ENCODE results near the gene GRIA4.

Gene GRIA4

GRCh38 chr11:105667441-105667840 is 57.6 kb downstream of the GRIA4 start:
- no peak for ATAC-seq (replicated peaks)
- no peak overlapping the region for H3K27ac Mint-ChIP-seq
- no peak overlapping the region for H3K4me3 Mint-ChIP-seq
- DNase-seq = no peak
- no peaks in the 10 kb centered on the region for H3K4me1 Mint-ChIP-seq
- H3K27me3 Mint-ChIP-seq = no peaks in the 10 kb centered on the region
- no peaks in the 10 kb centered on the region for H3K36me3 Mint-ChIP-seq
- H3K9me3 Mint-ChIP-seq = peaks cover 0 to 5% of the 10 kb centered on the region in 2 donors

DNA sequence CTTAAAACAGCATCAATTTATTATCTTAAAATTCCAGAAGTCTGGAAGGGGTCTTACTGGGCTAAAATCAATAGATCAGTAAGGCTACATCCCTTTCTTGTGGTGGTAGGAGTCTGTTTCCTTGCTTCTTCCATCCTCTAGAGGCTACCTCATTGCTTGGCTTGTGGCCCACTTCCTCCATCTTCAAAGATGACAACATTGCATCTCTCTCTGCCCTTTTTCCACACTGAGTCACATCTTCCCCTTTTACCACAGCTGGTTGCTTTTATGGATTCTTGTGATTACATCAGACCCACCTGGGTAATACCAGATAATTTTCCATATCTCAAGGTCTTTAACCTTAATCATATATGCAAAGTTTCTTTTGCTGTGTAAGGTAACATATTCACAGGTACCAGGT is 60.9 kb downstream of the GRIA4 start:
- Mint-ChIP-seq H3K27me3 (no peaks in the 10 kb centered on the region), H3K9me3 (peaks cover 0 to 5% of the 10 kb centered on the region in 2 donors), H3K4me1 (no peaks in the 10 kb centered on the region), H3K27ac (no peak overlapping the region), H3K36me3 (no peaks in the 10 kb centered on the region), H3K4me3 (no peak overlapping the region)
- no peak for ATAC-seq (replicated peaks)
- no peak for DNase-seq

GRCh38 chr11:105673089-105673488 is 63.2 kb downstream of the GRIA4 start:
- no peaks in the 10 kb centered on the region for H3K27me3 Mint-ChIP-seq
- no peak overlapping the region for H3K27ac Mint-ChIP-seq

GRCh38 chr11:105689631-105690030 is 79.8 kb downstream of the GRIA4 start:
- H3K27ac Mint-ChIP-seq = no peak overlapping the region
- H3K9me3 Mint-ChIP-seq = peaks cover 0 to 4% of the 10 kb centered on the region in 2 donors
- H3K4me3 Mint-ChIP-seq = no peak overlapping the region
- no peaks in the 10 kb centered on the region for H3K36me3 Mint-ChIP-seq
- H3K27me3 Mint-ChIP-seq = no peaks in the 10 kb centered on the region
- no peaks in the 10 kb centered on the region for H3K4me1 Mint-ChIP-seq
- DNase-seq = no peak
- ATAC-seq (replicated peaks) = no peak

More at GRCh38 chr11:105673089-105673488, 63.2 kb downstream of the GRIA4 start:
- Mint-ChIP-seq H3K9me3 (peaks cover 0 to 3% of the 10 kb centered on the region in 2 donors), H3K36me3 (no peaks in the 10 kb centered on the region), H3K4me1 (no peaks in the 10 kb centered on the region), H3K4me3 (no peak overlapping the region)
- no peak for ATAC-seq (replicated peaks)
- DNase-seq = no peak

DNA sequence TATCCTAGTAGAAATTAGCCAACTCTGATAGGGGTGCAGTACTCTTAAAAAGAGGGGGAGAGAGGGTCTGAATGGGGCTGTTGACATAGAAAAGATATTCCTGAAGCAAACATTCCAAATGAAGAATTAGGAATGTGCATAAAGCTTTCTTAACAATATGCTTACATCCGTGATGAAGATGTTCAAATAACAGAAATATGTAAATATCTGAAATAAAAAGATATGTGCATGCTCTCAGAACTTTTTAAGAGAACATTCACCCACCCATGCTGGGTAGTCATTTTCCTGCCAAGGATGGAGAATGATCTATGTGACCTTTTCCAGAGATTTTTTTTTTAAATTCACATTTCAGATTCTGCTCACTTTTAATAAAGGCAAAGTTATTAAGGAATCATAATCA is 80.6 kb downstream of the GRIA4 start:
- Mint-ChIP-seq H3K9me3 (peaks cover 0 to 4% of the 10 kb centered on the region in 2 donors), H3K4me3 (no peak overlapping the region), H3K4me1 (no peaks in the 10 kb centered on the region), H3K27ac (no peak overlapping the region), H3K27me3 (no peaks in the 10 kb centered on the region), H3K36me3 (no peaks in the 10 kb centered on the region)
- ATAC-seq (replicated peaks) = no peak
- no peak for DNase-seq

DNA sequence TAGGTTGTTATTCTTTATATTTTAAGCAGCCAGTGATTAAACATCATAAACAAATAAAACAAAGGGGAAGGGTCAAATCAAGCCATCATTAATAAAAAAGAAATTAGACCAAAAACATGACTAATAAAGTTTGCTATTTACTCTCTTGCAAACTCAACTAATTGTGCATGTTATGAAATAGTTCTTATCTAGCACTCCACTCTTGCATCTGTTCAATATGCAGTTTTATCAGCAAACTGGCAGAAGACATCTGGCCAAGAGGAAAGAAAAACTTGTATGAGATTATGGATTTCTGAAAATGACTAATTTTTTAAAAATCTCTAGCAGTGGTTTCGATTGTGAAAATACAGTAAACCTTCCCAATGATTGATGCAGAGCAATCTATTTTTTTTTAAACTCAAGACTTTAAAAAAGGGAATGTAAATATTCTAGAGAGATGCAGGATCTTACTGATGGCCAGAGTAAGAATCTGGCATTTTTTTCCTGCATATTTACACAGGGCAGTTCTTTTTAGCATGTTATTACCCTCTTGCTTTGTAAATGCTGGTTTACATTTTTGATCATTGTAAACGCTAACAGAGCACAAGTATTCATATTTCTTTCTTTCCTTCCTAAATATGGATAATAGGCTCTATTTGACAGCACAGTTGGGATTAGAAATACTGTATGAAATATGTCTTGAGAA is 83.3 kb downstream of the GRIA4 start:
- no peak for ATAC-seq (replicated peaks)
- no peak for DNase-seq

GRCh38 chr11:105696000-105696399 is 86.1 kb downstream of the GRIA4 start:
- no peak for DNase-seq
- no peaks in the 10 kb centered on the region for H3K27me3 Mint-ChIP-seq
- H3K27ac Mint-ChIP-seq = no peak overlapping the region
- H3K9me3 Mint-ChIP-seq = no peaks in the 10 kb centered on the region
- no peaks in the 10 kb centered on the region for H3K36me3 Mint-ChIP-seq
- H3K4me1 Mint-ChIP-seq = peaks cover 4 to 5% of the 10 kb centered on the region in 2 donors
- peak; percentile 65 to 95 for ATAC-seq (replicated peaks)
- no peak overlapping the region for H3K4me3 Mint-ChIP-seq

More for the DNA sequence above, 83.3 kb downstream of the GRIA4 start:
- H3K27ac Mint-ChIP-seq = no peak overlapping the region
- H3K4me1 Mint-ChIP-seq = peaks cover 0 to 4% of the 10 kb centered on the region in 2 donors
- H3K27me3 Mint-ChIP-seq = no peaks in the 10 kb centered on the region
- H3K36me3 Mint-ChIP-seq = no peaks in the 10 kb centered on the region
- no peak overlapping the region for H3K4me3 Mint-ChIP-seq
- H3K9me3 Mint-ChIP-seq = peaks cover 0 to 2% of the 10 kb centered on the region in 2 donors

DNA sequence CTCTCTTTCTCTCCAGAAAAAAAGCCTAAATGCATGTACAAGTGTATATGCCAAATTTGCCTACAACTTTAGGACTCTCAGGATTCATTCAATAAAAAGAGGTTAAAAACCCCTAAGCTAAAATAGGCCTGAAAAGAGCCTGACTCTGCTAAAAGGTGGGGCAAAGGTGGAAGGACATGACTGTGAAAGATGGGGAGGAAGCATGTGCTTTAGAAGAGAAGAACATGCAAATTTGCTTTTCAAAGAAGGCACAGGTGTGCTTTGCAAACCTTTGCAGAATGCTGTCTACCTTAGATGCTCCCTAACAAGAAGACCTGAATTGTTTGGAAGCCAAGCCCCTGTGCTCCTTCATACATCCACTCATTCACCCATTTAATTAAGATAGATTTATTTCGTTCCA is 87.4 kb downstream of the GRIA4 start:
- Mint-ChIP-seq H3K4me3 (no peak overlapping the region), H3K4me1 (peaks cover 4 to 5% of the 10 kb centered on the region in 2 donors), H3K9me3 (no peaks in the 10 kb centered on the region), H3K27me3 (no peaks in the 10 kb centered on the region), H3K36me3 (no peaks in the 10 kb centered on the region), H3K27ac (no peak overlapping the region)
- ATAC-seq (replicated peaks) (no peak), DNase-seq (no peak)

- no peaks in the 10 kb centered on the region for H3K9me3 Mint-ChIP-seq
- H3K36me3 Mint-ChIP-seq = no peaks in the 10 kb centered on the region
- peaks cover 4 to 5% of the 10 kb centered on the region in 2 donors for H3K4me1 Mint-ChIP-seq
- H3K27ac Mint-ChIP-seq = no peak overlapping the region
- ATAC-seq (replicated peaks) = no peak
- no peak overlapping the region for H3K4me3 Mint-ChIP-seq
- no peaks in the 10 kb centered on the region for H3K27me3 Mint-ChIP-seq
- no peak for DNase-seq
Observed at GRCh38 chr11:105699203-105699602, 89.3 kb downstream of the GRIA4 start.

DNA sequence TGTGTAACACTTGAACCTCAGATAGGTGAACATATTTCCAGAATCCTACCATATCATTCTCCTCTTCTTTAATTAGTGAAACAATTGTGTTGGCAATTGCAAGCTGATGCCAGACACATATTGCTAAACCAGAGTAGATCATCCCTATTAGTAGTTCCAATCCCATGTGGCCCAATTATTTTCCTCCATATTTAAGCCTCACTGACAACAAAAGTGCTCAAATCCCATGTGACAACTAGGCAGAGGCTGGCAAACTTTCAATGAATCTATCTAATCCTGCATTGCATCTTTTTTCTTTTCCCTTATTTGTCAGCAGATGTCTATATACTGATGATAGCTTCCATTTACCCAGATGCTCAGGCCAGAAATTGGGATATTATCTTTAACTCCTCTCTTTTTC is 90.4 kb downstream of the GRIA4 start:
- ATAC-seq (replicated peaks) (no peak), DNase-seq (no peak)
- Mint-ChIP-seq H3K36me3 (no peaks in the 10 kb centered on the region), H3K27me3 (no peaks in the 10 kb centered on the region), H3K4me3 (no peak overlapping the region), H3K27ac (no peak overlapping the region), H3K4me1 (peaks cover 4 to 5% of the 10 kb centered on the region in 2 donors), H3K9me3 (no peaks in the 10 kb centered on the region)

DNA sequence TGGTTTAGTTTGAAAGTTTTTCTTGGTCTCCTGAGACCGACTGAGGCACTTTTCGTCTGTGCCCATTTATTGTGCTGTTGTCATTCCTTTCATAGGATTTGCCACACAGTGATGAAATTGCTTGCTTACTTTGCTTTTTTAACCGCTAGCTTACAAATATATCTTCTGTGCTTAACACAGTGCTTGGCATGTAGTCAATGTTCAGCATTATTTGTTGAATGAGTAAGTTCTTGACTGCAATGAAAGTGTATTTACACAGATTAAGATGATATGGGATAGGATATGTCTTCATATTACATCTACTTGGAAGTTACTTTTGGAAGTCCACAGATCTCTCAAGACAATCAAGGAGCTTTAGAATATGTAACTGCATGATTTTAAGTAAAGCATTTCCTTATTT is 91.2 kb downstream of the GRIA4 start:
- Mint-ChIP-seq H3K27me3 (no peaks in the 10 kb centered on the region), H3K9me3 (no peaks in the 10 kb centered on the region)
- ATAC-seq (replicated peaks) = no peak

DNA sequence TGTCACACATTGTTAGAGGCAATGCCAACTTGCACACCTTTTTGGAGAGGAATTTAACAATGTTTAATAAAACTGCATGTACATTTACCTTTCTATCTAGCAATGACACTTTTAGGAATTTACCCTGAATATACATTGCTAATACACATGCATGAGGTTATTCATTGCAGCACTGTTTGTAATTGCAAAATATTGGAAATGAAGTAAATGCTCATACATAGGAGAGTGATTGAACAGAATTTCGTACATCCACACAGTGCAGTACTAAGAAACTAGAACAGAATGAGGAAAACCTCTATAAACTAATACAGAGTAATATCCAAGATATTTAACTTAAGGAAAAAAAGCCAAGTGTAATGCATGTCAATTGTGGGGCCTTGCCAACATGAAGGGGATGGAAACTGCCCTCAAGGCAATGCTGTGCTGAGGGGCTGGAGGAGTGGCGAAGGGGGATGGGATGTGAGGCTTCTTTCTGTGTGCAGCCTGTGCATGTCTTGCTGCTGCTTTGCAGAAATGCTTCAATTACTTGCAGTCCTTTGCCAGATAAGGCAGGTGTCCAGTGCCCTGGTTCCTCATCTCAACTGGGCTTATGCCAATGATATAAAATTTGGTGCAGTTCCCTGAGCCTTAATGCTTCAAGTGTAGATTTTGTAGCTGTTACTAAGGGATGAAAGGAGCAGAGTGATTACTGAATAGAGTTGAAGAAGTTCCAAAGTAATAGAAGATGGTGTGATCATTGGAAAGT is 96.1 kb downstream of the GRIA4 start:
- no peak for ATAC-seq (replicated peaks)
- no peak overlapping the region for H3K27ac Mint-ChIP-seq
- no peaks in the 10 kb centered on the region for H3K36me3 Mint-ChIP-seq
- no peak overlapping the region for H3K4me3 Mint-ChIP-seq
- H3K27me3 Mint-ChIP-seq = no peaks in the 10 kb centered on the region
- H3K4me1 Mint-ChIP-seq = no peaks in the 10 kb centered on the region
- no peaks in the 10 kb centered on the region for H3K9me3 Mint-ChIP-seq
- DNase-seq = no peak

More for the DNA sequence above, 91.2 kb downstream of the GRIA4 start:
- no peak for DNase-seq
- H3K4me1 Mint-ChIP-seq = peaks cover under 1 to 5% of the 10 kb centered on the region in 2 donors
- H3K27ac Mint-ChIP-seq = no peak overlapping the region
- H3K4me3 Mint-ChIP-seq = no peak overlapping the region
- H3K36me3 Mint-ChIP-seq = no peaks in the 10 kb centered on the region

GRCh38 chr11:105713106-105713505 is 103.2 kb downstream of the GRIA4 start:
- no peak for ATAC-seq (replicated peaks)

DNA sequence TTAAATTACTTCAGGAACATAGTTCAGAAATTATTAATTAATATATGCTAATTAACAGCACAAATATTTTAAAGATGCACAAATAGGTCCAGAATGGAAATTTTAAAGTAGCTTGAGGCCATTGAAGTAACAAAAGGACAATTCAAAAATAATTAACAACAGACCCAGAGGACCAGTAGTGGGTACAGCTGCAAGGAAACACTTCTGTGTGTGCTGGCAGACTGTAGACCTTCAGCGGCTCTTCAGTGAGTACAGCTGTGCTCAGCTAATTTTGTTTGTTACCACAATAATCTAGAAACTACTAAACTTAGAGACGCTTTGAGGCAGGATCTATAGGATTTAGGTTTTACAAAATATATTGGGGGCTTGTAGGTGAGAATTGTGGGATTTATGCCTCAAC is 103.8 kb downstream of the GRIA4 start:
- DNase-seq (no peak), ATAC-seq (replicated peaks) (no peak)
- no peak overlapping the region for H3K27ac Mint-ChIP-seq
- H3K36me3 Mint-ChIP-seq = no peaks in the 10 kb centered on the region
- H3K4me1 Mint-ChIP-seq = no peaks in the 10 kb centered on the region
- H3K4me3 Mint-ChIP-seq = no peak overlapping the region
- H3K9me3 Mint-ChIP-seq = peaks cover 0 to 1% of the 10 kb centered on the region in 2 donors
- H3K27me3 Mint-ChIP-seq = no peaks in the 10 kb centered on the region

More at GRCh38 chr11:105713106-105713505, 103.2 kb downstream of the GRIA4 start:
- no peak for DNase-seq
- Mint-ChIP-seq H3K27ac (no peak overlapping the region), H3K27me3 (no peaks in the 10 kb centered on the region), H3K4me1 (no peaks in the 10 kb centered on the region), H3K4me3 (no peak overlapping the region), H3K36me3 (no peaks in the 10 kb centered on the region), H3K9me3 (peaks cover 0 to 1% of the 10 kb centered on the region in 2 donors)

DNA sequence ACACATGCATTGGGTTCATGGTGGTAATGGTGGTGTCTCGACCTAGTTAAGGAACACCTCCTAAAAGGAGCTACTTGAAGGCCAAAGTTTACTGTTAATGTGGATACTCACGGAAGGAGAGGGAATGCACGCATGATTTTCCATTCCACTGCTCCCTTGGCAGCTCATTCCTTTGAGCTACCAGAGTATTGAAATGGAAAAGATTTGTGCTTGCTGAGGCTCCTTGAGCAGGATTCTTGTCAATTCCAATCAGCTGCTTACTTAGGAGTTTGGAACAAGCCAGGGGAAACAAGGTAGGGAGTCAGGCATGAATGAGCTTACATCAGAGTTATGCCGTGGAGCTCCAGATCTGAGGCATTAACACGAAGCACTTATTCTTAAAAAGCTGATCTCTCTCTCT is 108.8 kb downstream of the GRIA4 start:
- Mint-ChIP-seq H3K4me1 (no peaks in the 10 kb centered on the region), H3K4me3 (no peak overlapping the region), H3K27me3 (no peaks in the 10 kb centered on the region), H3K36me3 (no peaks in the 10 kb centered on the region), H3K9me3 (peaks cover 0 to 3% of the 10 kb centered on the region in 2 donors), H3K27ac (no peak overlapping the region)
- no peak for ATAC-seq (replicated peaks)
- DNase-seq = no peak

Data from stimulated activated naive B cell treated with anti-CD40 and anti-IgM and Interleukin-4, amounts not matched to agents 10 μg/mL and 1 μg/mL and 100 μg/mL, for 72 hours (primary cell).